HG03025 (cell line): ENCODE results near the gene CASP5.
"Not testable (repeated sequence)": the region's sequence is repeated elsewhere in the genome, so short reads cannot be mapped to it uniquely, and the experiment has no call there.

ENCODE experiments used
- ATAC-seq: cut with Tn5 transposase; IDR thresholded peaks from one replicate; pipeline ENCODE4 v1.9.1; 2021; ENCODE audit warnings: mild to moderate bottlenecking, moderate library complexity; ENCODE audit not compliant: unreplicated experiment, low FRiP score

Gene CASP5

GRCh38 chr11:105023003-105023402 is at the start of gene CASP5:
TSS of gene CASP5 (minus strand) at chr11:105023168. CDS start at chr11:105023136, 32 bp downstream.
- ATAC-seq = no peak

- not testable (repeated sequence) for ATAC-seq
These were observed 49.1 kb upstream of the CASP5 start for GRCh38 chr11:105072080-105072479.

- no peak for ATAC-seq
These were observed 48.2 kb upstream of the CASP5 start for GRCh38 chr11:105071089-105071732.

GRCh38 chr11:105070306-105070705 is 47.3 kb upstream of the CASP5 start:
- ATAC-seq = no peak

GRCh38 chr11:105069749-105070148 is 46.8 kb upstream of the CASP5 start:
- not testable (repeated sequence) for ATAC-seq

- ATAC-seq = not testable (repeated sequence)
These were observed 40.4 kb upstream of the CASP5 start for GRCh38 chr11:105063245-105063941.

- ATAC-seq = no peak
These were observed 34.5 kb upstream of the CASP5 start for GRCh38 chr11:105057432-105057831.

GRCh38 chr11:105056446-105056845 is 33.5 kb upstream of the CASP5 start:
- ATAC-seq = no peak

- no peak for ATAC-seq
These were observed 31.9 kb upstream of the CASP5 start for GRCh38 chr11:105054723-105055493.

- ATAC-seq = no peak
These were observed 29.5 kb upstream of the CASP5 start for GRCh38 chr11:105052487-105052886.

GRCh38 chr11:105051559-105051958 is 28.6 kb upstream of the CASP5 start:
- no peak for ATAC-seq

- no peak for ATAC-seq
These were observed 26.5 kb upstream of the CASP5 start for GRCh38 chr11:105049481-105049880.

GRCh38 chr11:105046898-105047579 is 24.1 kb upstream of the CASP5 start:
- ATAC-seq = no peak

GRCh38 chr11:105045676-105046296 is 22.8 kb upstream of the CASP5 start:
- no peak for ATAC-seq

- peak; percentile 100 for ATAC-seq
These were observed 21.9 kb upstream of the CASP5 start, which contains the start of gene CARD16 for GRCh38 chr11:105044557-105045524. TSS of gene CARD16 (minus strand) at chr11:105045335. CDS start at chr11:105045297, 38 bp downstream.

GRCh38 chr11:105042178-105042577 is 19.2 kb upstream of the CASP5 start:
- ATAC-seq = no peak

GRCh38 chr11:105040703-105041102 is 17.7 kb upstream of the CASP5 start:
- no peak for ATAC-seq

GRCh38 chr11:105034813-105035620 is 12.0 kb upstream of the CASP5 start, which contains the start of gene CASP1:
TSS of gene CASP1 (minus strand) at chr11:105035144. CDS start at chr11:105035113, 31 bp downstream.
- ATAC-seq = peak; percentile 94
